C4-2B (cell line): ENCODE measurements around the gene RBMS3.
"Not testable (repeated sequence)": the region's sequence is repeated elsewhere in the genome, so short reads cannot be mapped to it uniquely, and the experiment has no call there.

Experiments used
- H3K27ac ChIP-seq: fragments of 450-650 bp; 2 replicates; pipeline ENCODE4 v1.5.1; 2017
- ZFX ChIP-seq: fragments of 450-650 bp; IDR thresholded peaks from 2 replicates; pipeline ENCODE4 v1.6.1; 2017
- TF ChIP-seq, protein P1 (sequence below): fragments of 450-650 bp; conservative IDR thresholded peaks from 2 replicates; pipeline ENCODE4 v1.5.1; 2017; ENCODE audit warnings: mild to moderate bottlenecking

The RBMS3 gene

DNA sequence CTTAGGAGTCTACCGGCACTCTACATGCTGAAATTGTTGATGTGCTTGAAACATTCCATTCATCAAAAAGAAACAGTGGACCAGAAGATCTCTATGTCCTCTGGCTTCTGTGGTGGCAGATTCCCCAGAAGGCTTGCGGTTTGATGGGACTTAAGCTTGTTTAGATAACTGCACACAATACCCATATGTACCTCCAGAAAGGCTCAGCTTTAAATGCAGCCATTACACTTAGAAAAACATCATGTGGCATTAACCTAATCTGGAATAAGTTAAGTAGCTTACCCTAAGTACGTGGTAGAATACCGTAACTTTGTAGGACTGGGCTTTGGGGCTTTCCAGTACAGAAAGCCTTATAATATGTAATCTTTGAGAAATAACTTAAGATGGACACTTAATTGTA lies 187.3 kb downstream of the RBMS3 start:
- TF ChIP-seq ZFX: no peak
- TF ChIP-seq, protein P1, sequence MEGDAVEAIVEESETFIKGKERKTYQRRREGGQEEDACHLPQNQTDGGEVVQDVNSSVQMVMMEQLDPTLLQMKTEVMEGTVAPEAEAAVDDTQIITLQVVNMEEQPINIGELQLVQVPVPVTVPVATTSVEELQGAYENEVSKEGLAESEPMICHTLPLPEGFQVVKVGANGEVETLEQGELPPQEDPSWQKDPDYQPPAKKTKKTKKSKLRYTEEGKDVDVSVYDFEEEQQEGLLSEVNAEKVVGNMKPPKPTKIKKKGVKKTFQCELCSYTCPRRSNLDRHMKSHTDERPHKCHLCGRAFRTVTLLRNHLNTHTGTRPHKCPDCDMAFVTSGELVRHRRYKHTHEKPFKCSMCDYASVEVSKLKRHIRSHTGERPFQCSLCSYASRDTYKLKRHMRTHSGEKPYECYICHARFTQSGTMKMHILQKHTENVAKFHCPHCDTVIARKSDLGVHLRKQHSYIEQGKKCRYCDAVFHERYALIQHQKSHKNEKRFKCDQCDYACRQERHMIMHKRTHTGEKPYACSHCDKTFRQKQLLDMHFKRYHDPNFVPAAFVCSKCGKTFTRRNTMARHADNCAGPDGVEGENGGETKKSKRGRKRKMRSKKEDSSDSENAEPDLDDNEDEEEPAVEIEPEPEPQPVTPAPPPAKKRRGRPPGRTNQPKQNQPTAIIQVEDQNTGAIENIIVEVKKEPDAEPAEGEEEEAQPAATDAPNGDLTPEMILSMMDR: no peak
- H3K27ac ChIP-seq: no peak overlapping the region

DNA sequence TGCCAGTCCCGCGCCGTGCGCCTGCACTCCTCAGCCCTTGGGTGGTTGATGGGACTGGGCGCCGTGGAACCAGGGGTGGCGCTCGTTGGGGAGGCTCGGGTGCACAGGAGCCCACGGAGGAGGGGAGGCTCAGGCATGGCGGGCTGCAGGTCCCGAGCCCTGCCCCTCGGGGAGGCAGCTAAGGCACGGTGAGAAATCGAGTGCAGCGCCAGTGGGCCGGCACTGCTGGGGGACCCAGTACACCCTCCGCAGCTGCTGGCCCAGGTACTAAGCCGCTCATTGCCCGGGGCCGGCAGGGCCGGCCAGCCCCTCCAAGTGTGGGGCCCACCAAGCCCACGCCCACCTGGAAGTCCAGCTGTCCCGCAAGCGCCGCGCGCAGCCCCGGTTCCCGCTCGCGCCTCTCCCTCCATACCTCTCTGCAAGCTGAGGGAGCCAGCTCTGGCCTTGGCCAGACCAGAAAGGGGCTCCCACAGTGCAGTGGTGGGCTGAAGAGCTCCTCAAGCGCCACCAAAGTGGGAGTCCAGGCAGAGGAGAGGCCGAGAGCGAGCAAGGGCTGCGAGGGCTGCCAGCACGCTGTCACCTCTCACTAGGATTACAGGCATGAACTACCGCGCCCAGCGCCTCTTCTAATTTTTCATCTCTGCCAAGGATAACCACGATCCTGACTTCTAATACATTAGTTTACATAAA lies 192.8 kb downstream of the RBMS3 start:
- H3K27ac ChIP-seq: not testable (repeated sequence)

DNA sequence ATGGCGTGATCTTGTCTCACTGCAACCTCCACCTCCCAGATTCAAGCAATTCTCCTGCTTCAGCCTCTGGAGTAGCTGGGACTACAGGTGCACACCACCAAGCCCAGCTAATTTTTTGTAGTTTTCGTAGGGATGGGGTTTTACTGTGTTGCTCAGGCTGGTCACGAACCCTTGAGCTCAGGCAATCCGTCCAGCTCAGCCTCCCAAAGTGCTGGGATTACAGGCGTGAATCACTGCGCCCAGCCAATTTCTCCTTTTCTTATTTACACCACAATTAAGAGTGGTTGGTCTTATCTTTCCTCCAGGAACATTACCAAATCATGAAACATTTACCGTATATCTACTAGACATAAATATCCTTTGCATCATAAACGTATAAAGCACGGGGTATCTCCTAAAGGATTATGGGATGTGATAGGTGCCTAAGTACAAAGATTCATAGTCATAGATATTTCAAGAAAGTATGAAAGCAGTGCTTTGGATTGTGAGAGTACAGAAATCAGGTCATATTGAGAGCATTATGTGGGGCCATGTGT lies 194.5 kb downstream of the RBMS3 start:
- no peak for TF ChIP-seq ZFX
- TF ChIP-seq, protein P1: no peak
- H3K27ac ChIP-seq: no peak overlapping the region

DNA sequence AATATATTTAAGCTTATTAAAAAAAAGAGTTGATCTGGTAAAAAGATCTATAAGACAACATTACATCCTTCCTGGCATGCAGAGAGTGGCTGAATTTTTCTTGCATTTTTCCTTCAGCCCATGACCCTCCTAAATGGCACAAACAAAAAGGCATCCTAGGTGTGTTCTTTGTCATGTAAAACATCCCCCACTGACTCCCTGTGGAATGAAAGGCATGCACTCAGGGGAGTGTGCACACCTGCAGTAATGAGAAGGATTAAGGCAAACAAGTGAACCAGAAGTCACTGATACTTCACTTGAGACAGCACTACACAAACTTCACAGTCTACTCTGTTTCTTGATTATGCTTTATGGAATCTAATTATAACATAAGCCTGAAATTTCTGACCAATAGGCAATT lies 195.0 kb downstream of the RBMS3 start:
- H3K27ac ChIP-seq: no peak overlapping the region
- TF ChIP-seq, protein P1: no peak
- TF ChIP-seq ZFX: no peak

DNA sequence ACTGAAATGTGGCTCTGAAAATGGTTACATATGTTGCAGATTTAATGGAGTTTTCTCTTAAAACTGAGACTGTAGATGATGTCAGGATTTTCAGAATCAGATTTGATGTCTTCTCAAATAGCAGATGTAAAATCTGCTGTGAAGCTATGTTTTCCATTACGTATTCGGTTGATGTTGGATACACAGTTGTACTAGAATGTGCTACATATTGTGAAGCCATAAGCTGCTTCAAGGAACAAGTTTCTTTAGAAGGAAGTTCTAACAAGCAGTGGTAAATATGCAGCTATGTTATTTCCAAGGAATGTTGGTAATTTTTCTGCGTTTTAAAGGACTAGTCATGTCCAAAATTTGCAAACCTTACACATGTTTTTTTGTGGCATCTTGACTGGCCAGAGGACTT lies 197.7 kb downstream of the RBMS3 start:
- TF ChIP-seq, protein P1: no peak
- TF ChIP-seq ZFX: no peak
- no peak overlapping the region for H3K27ac ChIP-seq

DNA sequence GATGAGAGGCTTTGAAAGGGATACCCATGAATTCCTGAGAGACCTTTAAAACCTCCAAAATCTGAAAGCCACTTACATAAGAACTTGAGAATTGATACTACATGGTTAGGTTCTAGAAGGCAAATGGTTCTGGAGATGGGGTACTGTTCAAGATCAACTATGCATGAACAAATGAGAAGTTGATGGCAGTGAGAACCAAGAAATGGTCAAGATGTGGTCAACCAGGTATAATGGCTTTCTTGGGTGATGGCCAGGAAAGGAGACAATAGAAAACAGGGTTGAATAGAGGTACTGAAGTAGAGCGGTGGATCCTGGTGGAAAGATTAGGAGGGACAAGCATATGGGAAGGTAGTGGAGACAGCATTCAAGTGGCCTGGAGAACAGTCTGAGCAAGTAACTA lies 200.4 kb downstream of the RBMS3 start:
- no peak for TF ChIP-seq ZFX
- TF ChIP-seq, protein P1: no peak
- no peak overlapping the region for H3K27ac ChIP-seq

DNA sequence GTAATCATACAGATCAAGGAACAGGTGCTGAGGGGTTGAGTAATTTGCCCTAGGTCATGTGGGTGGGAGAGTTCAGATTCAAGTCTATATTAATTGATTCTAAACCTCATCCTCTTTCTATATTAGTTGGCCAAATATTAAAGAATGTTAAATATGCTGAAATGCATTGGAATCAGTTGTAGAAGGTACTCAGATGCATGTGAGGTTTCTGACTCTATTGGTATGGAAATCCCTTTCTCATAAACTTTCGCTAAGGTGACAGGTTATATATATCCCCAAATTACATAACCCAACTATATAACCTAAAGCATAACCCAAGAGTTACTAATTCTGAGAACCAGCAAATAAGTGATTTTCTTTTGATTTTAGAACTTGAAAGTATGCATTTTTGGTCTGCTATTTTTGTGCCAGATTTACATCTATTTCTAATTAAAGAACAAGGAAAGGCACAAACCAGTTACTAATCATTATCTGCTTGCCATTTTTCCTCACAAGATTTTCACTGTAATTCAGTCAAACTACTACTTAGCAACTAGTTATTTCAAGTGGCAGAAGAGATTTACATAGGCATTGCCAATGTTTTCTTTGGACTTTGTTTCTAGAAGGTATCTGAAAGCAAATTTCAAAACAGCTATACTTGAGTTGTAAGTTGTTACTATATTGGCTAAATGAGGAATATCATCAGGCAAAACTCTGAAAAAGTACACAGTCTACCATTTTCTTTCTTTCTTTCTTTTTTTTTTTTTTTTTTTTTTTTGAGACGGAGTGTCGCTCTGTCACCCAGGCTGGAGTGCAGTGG lies 201.3 kb downstream of the RBMS3 start:
- TF ChIP-seq, protein P1: no peak
- no peak for TF ChIP-seq ZFX
- H3K27ac ChIP-seq: no peak overlapping the region
